HepG2 (cell line): ENCODE measurements around the gene ARAP3.

Source experiments
- CTCF ChIP-seq: sonication (generic); formaldehyde crosslinking; IDR thresholded peaks from 2 replicates; pipeline ENCODE4 v1.5.0; 2020; ENCODE audit warnings: mild to moderate bottlenecking, missing genetic modification reagents, moderate library complexity
- FOXJ3 ChIP-seq: sonication (generic); formaldehyde crosslinking; IDR thresholded peaks from 2 replicates; pipeline ENCODE4 v1.4.0; 2020; ENCODE audit warnings: missing genetic modification reagents, mild to moderate bottlenecking, borderline replicate concordance
- POLR2AphosphoS5 ChIP-seq: IDR thresholded peaks from 2 replicates; pipeline ENCODE4 v1.6.1; 2012; ENCODE audit warnings: low read depth, low read length
- YEATS2 ChIP-seq: sonication (generic); formaldehyde crosslinking; IDR thresholded peaks from 2 replicates; pipeline ENCODE4 v1.4.0; 2020; ENCODE audit warnings: missing genetic modification reagents, borderline replicate concordance
- ZNF362 ChIP-seq: sonication (generic); formaldehyde crosslinking; IDR thresholded peaks from 2 replicates; pipeline ENCODE4 v1.4.0; 2020; ENCODE audit warnings: missing genetic modification reagents, mild to moderate bottlenecking, borderline replicate concordance

GRCh38 chr5:141729387-141730006 is 47.5 kb upstream of the ARAP3 start:
- TF ChIP-seq CTCF (CRISPR knock-in tag) (no peak), ZNF362 (CRISPR knock-in tag) (no peak), YEATS2 (CRISPR knock-in tag) (no peak), FOXJ3 (no peak), POLR2AphosphoS5 (no peak)
